Vagina (tissue), 2 donors: ENCODE results near the gene PPM1G. TPM values are rescaled to one million over a fixed set of nuclear protein-coding genes. Genes with fewer than 3 reads are reported as not detected.

ENCODE experiments used
- DNase-seq, 2 donors: peaks; one replicate each; pipeline ENCODE4 v3.0.0-alpha.2; 2017; ENCODE audit errors: extremely low spot score in 2 of 2
- H3K27ac ChIP-seq: fragments of 200-600 bp; sonication (generic); one replicate; pipeline ENCODE4 v1.5.1; 2019
- H3K27me3 ChIP-seq: fragments of 200-600 bp; sonication (generic); one replicate; pipeline ENCODE4 v1.5.1; 2019
- H3K36me3 ChIP-seq, 2 donors: fragments of 200-600 bp; sonication (generic); one replicate each; pipeline ENCODE4 v1.5.1; 2017 to 2019
- H3K4me1 ChIP-seq: fragments of 200-600 bp; sonication (generic); one replicate; pipeline ENCODE4 v1.5.1; 2019
- H3K4me3 ChIP-seq, 2 donors: fragments of 200-600 bp; sonication (generic); 1 replicate in 1 of 2; 2 replicates in 1 of 2; pipeline ENCODE4 v1.5.1; 2016 to 2019
- H3K9me3 ChIP-seq: fragments of 200-600 bp; sonication (generic); one replicate; pipeline ENCODE4 v1.5.1; 2019
- CTCF ChIP-seq, 3 experiments: fragments of 450-650 bp in 2 of 3; fragments of 200-600 bp in 1 of 3; sonication (generic) in 1 of 3; IDR thresholded peaks; one replicate each; pipeline ENCODE4 v1.5.1; 2017 to 2019; ENCODE audit warnings: antibody characterized with exemption in 3 of 3, mild to moderate bottlenecking in 2 of 3, moderate library complexity in 2 of 3
- POLR2A ChIP-seq, 2 donors: fragments of 450-650 bp; IDR thresholded peaks; one replicate each; pipeline ENCODE4 v1.6.1; 2017; ENCODE audit warnings: antibody characterized with exemption in 2 of 2, mild to moderate bottlenecking in 2 of 2, moderate library complexity in 2 of 2
- POLR2AphosphoS5 ChIP-seq, 2 donors: sonication (generic); formaldehyde crosslinking; IDR thresholded peaks; one replicate each; pipeline ENCODE4 v1.9.0; 2017; ENCODE audit warnings: antibody characterized with exemption in 2 of 2, mild to moderate bottlenecking in 2 of 2, low read depth in 1 of 2; ENCODE audit not compliant: insufficient read depth in 1 of 2
- intact Hi-C: fragments of 100-400 bp; cut with DNase I; formaldehyde crosslinking; loops from one replicate; pipeline ENCODE4 v1.15.1; 2023
- total RNA-seq: library from RNA; depleted of rRNA; stranded (reverse); fragments of >200 nt; gene quantifications from one replicate; pipeline ENCODE4 v1.2.3, GENCODE V29; 2016

PPM1G gene
- total RNA-seq, 1 donor from 2014 or later: 45.4 TPM

DNA sequence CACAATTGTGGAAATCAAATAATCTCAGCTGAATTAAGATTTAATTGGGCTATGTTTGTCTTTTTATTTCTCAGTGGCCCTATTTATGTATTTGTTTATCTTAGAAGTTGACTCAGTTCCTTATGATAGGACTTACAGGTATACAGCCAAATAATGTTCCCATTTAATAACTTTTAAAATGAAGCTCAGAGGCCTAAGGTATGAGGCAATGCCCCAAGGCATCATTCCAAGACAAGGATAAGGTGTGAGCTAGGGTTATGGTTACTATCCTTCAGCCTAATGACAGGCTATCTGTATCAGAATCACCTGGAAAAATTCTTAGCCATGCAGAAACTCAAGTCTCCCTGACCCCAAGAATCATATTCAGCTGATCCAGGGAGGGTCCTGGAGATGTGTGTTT, 11.6 kb upstream of the PPM1G start:
- no peaks in the 10 kb centered on the region for H3K27me3 ChIP-seq
- no peak overlapping the region for H3K4me3 ChIP-seq
- H3K27ac ChIP-seq: no peak overlapping the region
- H3K4me1 ChIP-seq: no peaks in the 10 kb centered on the region
- no peaks in the 10 kb centered on the region for H3K36me3 ChIP-seq
- intact Hi-C loops: no loop called here
- TF ChIP-seq POLR2AphosphoS5 (IDR thresholded peaks at IDR 0.05; ENCODE audit: insufficient read depth in 1 of 2, low read depth in 1 of 2) (no peak), POLR2A (IDR thresholded peaks at IDR 0.05) (no peak), CTCF (IDR thresholded peaks at IDR 0.05) (no peak)
- no peaks in the 10 kb centered on the region for H3K9me3 ChIP-seq
- no peak for DNase-seq

DNA sequence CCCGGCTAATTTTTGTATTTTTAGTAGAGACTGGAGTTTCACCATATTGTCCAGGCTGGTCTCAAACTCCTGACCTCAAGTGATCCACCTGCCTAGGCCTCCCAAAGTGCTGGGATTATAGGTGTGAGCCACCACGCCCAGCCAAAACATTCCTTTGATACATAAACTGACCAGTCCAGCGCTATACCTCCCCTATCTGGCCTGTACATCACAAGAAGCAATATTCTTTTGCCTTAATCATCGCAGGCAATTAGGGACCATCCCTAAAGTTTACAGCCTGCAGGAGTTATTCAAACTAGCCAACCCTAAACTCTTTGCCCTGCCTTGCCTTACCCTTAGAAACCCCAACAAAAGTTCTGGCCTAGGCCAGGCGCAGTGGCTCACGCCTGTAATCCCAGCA, 6.8 kb upstream of the PPM1G start:
- H3K36me3 ChIP-seq: no peaks in the 10 kb centered on the region
- H3K9me3 ChIP-seq: no peaks in the 10 kb centered on the region
- DNase-seq: no peak
- intact Hi-C loops: no loop called here
- H3K4me3 ChIP-seq: no peak overlapping the region
- no peak for TF ChIP-seq CTCF (IDR thresholded peaks at IDR 0.05)
- TF ChIP-seq POLR2AphosphoS5 (IDR thresholded peaks at IDR 0.05; ENCODE audit: insufficient read depth in 1 of 2, low read depth in 1 of 2): no peak
- no peak for TF ChIP-seq POLR2A (IDR thresholded peaks at IDR 0.05)
- no peak overlapping the region for H3K27ac ChIP-seq
- H3K4me1 ChIP-seq: no peaks in the 10 kb centered on the region
- H3K27me3 ChIP-seq: no peaks in the 10 kb centered on the region

- Histone ChIP-seq H3K4me1 (peaks cover 16% of the 10 kb centered on the region), H3K4me3 (no peak overlapping the region), H3K36me3 (no peaks in the 10 kb centered on the region), H3K27ac (no peak overlapping the region), H3K9me3 (no peaks in the 10 kb centered on the region), H3K27me3 (no peaks in the 10 kb centered on the region)
- no peak for DNase-seq
- no peak for TF ChIP-seq POLR2AphosphoS5 (IDR thresholded peaks at IDR 0.05; ENCODE audit: insufficient read depth in 1 of 2, low read depth in 1 of 2)
- TF ChIP-seq CTCF (IDR thresholded peaks at IDR 0.05): no peak
- TF ChIP-seq POLR2A (IDR thresholded peaks at IDR 0.05): no peak
- intact Hi-C loops: no loop called here
Observed at GRCh38 chr2:27412419-27413152, 3.2 kb upstream of the PPM1G start.

- TF ChIP-seq POLR2A (IDR thresholded peaks at IDR 0.05) (no peak), CTCF (IDR thresholded peaks at IDR 0.05) (no peak), POLR2AphosphoS5 (IDR thresholded peaks at IDR 0.05; ENCODE audit: insufficient read depth in 1 of 2, low read depth in 1 of 2) (no peak)
- Histone ChIP-seq H3K27ac (peak overlapping the region; percentile 80), H3K27me3 (no peaks in the 10 kb centered on the region), H3K4me3 (peak overlapping the region; percentile 67 to 97), H3K9me3 (no peaks in the 10 kb centered on the region), H3K4me1 (peaks cover 30% of the 10 kb centered on the region), H3K36me3 (no peaks in the 10 kb centered on the region)
- no peak for DNase-seq
- intact Hi-C loops: no loop called here
Observed at GRCh38 chr2:27408601-27409320, 630 bp downstream of the PPM1G start.
